HG02588 (cell line): ENCODE results near the gene KLHL21.
A peak's percentile ranks its signal among the peaks of the same experiment; 100 is the strongest.
"Not testable (repeated sequence)": the region's sequence is repeated elsewhere in the genome, so short reads cannot be mapped to it uniquely, and the experiment has no call there.

Experiments
- ATAC-seq: cut with Tn5 transposase; IDR thresholded peaks from one replicate; pipeline ENCODE4 v1.9.1; 2021; ENCODE audit warnings: mild to moderate bottlenecking, moderate library complexity; ENCODE audit not compliant: unreplicated experiment

KLHL21 gene

GRCh38 chr1:6585081-6585722, 17.5 kb downstream of the KLHL21 start:
- ATAC-seq, result no peak

- ATAC-seq, result no peak
These were observed 18.3 kb downstream of the KLHL21 start for GRCh38 chr1:6584126-6585080.

GRCh38 chr1:6582370-6582769, 20.3 kb downstream of the KLHL21 start:
- no peak for ATAC-seq

- no peak for ATAC-seq
These were observed 20.9 kb downstream of the KLHL21 start for GRCh38 chr1:6581561-6582305.

- ATAC-seq, result no peak
These were observed 21.9 kb downstream of the KLHL21 start for GRCh38 chr1:6580593-6581409.

- no peak for ATAC-seq
These were observed 22.5 kb downstream of the KLHL21 start for GRCh38 chr1:6580119-6580592.

GRCh38 chr1:6579374-6580118, 23.1 kb downstream of the KLHL21 start, which contains the start of gene ZBTB48:
TSS of gene ZBTB48 (plus strand) at chr1:6579994. CDS start at chr1:6580610, 616 bp downstream.
- ATAC-seq, result peak; percentile 97

- ATAC-seq, result no peak
These were observed 23.9 kb downstream of the KLHL21 start for GRCh38 chr1:6578624-6579373.

- ATAC-seq, result no peak
These were observed 24.7 kb downstream of the KLHL21 start for GRCh38 chr1:6577831-6578525.

- no peak for ATAC-seq
These were observed 27.9 kb downstream of the KLHL21 start for GRCh38 chr1:6574818-6575217.

GRCh38 chr1:6574025-6574620, 28.5 kb downstream of the KLHL21 start:
- no peak for ATAC-seq

- no peak for ATAC-seq
These were observed 29.9 kb downstream of the KLHL21 start for GRCh38 chr1:6572653-6573383.

GRCh38 chr1:6570987-6571386, 31.7 kb downstream of the KLHL21 start:
- ATAC-seq, result no peak

GRCh38 chr1:6570100-6570499, 32.6 kb downstream of the KLHL21 start:
- no peak for ATAC-seq

- no peak for ATAC-seq
These were observed 33.6 kb downstream of the KLHL21 start for GRCh38 chr1:6569033-6569432.

- ATAC-seq, result no peak
These were observed 42.4 kb downstream of the KLHL21 start for GRCh38 chr1:6560267-6560666.

- not testable (repeated sequence) for ATAC-seq
These were observed 43.5 kb downstream of the KLHL21 start for GRCh38 chr1:6559161-6559560.
